GM13977 (cell line): ENCODE measurements around the gene KREMEN1.

Source experiments
- DNase-seq: peaks from one replicate; pipeline ENCODE4 v3.0.0; 2012; ENCODE audit warnings: low spot score
- in situ Hi-C: fragments of 300-500 bp; cut with MboI; formaldehyde crosslinking; loops from one replicate; pipeline ENCODE4 v1.12.0; 2022; ENCODE audit warnings: low sequenced_read_pairs, low pct_unique_long_range_greater_than_20kb, mixed read lengths, inconsistent platforms; ENCODE audit not compliant: unreplicated experiment
- TF ChIP-seq, protein P1 (sequence below): IDR thresholded peaks from 2 replicates; pipeline ENCODE4 v1.5.1; 2012; ENCODE audit warnings: mild to moderate bottlenecking, control low read depth; ENCODE audit not compliant: insufficient read depth; ENCODE audit errors: extremely low read depth, missing control alignments

The KREMEN1 gene

DNA sequence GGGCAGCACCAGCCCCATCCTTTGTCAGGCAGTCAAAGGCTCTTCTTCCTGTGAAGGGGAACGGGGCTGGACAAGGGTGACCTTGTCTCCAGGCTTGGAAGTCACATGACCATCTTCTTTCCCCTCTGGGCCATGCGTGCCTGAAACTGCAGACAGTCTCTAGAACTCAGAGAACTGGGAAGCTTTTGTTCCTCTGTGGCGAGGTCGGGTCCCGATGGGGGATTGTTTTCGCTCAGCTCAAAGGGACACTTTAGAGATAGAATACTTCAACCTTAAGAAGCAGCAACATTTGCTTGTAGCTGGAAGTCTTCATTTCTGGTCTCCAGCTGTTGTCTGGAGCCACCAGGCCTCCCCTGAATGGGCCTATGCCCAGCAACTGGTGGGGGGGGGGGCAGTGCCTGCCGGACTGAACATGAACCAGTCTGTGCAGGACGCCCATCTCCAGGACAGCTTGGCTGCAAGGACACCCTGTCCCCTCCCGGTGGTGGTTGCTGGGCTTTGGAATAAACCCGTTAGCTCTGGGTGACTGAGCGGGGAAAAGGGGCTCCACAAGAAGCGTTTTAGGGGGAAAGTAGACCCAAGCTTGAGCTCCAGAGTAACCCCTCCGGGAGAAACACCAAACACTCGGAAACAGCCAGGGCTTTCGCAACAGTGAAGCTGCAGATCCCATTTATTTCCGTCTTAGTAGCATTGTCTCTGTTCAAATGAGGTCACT is 77.2 kb downstream of the KREMEN1 start:
- DNase-seq = no peak
- TF ChIP-seq, protein P1, sequence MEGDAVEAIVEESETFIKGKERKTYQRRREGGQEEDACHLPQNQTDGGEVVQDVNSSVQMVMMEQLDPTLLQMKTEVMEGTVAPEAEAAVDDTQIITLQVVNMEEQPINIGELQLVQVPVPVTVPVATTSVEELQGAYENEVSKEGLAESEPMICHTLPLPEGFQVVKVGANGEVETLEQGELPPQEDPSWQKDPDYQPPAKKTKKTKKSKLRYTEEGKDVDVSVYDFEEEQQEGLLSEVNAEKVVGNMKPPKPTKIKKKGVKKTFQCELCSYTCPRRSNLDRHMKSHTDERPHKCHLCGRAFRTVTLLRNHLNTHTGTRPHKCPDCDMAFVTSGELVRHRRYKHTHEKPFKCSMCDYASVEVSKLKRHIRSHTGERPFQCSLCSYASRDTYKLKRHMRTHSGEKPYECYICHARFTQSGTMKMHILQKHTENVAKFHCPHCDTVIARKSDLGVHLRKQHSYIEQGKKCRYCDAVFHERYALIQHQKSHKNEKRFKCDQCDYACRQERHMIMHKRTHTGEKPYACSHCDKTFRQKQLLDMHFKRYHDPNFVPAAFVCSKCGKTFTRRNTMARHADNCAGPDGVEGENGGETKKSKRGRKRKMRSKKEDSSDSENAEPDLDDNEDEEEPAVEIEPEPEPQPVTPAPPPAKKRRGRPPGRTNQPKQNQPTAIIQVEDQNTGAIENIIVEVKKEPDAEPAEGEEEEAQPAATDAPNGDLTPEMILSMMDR = no peak
- in situ Hi-C loops = no loop called here

DNA sequence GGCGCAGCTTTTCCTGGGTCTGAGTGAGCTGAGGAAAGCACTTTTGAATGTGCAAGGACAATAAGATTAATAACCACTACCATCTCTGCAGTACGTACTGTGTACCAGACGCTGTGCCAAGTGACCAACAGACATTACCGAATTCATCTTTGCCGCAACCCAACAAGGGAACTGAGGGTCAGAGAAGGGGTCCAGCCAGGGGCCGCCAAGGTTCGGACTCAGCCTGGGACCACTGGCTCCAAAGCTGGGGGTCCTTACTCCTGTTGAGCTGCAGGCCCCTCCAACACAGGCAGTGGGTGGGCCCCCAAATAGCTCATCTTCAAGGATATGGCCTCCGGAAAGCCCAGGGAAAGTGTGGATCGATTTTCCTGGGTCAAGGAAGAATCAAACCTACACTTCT is 77.9 kb downstream of the KREMEN1 start:
- TF ChIP-seq, protein P1 = no peak
- DNase-seq = no peak
- in situ Hi-C loops = no loop called here

DNA sequence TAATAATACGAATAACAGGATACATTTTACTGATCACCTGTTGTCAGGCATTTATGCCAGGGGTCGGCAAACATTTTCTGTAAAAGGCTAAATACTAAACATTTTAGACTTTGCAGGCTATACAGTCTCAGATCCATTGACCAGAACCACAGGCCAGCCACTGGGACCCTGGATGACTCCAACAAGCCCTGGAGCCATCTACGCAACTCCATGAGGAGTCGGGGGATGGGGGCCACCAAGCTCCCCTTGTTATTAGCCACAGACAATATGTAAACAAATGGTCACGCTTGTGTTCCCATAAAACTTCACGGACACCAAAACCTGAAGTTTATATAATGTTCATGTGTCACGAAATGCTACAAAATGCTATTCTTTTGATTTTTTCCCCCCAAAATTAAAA is 78.5 kb downstream of the KREMEN1 start:
- TF ChIP-seq, protein P1 = no peak
- in situ Hi-C loops = no loop called here
- DNase-seq = no peak

DNA sequence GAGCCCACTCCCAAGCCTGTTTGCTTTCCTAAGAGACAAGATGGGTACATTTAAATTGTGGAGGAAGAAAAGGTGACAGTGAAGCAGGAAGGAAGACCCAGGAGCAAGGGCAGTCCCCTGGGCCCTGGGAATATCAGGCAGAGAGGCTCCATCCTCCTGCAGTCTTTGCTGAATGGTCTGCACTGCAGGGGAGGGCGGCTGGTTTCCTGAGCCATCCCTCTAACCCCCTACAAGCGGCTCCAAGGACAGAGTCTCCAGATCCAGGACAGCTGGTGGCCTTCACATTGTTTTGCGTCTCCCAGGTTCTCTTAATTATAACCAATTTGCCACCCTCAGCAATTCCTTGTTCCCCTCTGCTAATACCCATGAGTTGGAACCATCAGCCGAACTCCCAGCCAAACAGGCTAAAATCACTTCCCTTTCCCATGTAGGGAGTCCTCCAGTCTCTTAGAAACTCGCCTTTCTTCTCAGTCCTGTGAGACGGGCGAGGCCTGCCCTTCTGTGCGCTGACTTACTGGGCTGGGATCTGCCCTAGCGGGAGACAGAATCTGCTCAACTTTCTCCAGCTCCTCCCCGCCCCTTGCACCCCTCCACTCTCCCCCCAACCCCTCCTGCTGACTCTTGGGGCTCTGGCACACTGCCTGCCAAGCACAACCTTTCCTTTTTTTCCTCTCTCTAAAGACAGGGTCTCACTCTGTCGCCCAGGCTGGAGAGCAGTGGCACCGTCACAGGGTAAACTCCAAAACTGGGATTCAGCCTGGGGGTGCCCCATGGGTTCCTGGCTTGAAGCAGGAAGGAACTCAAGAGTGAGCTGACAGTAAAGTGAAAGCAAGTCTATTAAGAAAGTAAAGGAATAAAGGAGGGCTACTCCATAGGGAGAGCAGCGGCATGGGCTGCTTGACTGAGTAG is 79.5 kb downstream of the KREMEN1 start:
- in situ Hi-C loops = no loop called here
- DNase-seq = no peak
- TF ChIP-seq, protein P1 = no peak

DNA sequence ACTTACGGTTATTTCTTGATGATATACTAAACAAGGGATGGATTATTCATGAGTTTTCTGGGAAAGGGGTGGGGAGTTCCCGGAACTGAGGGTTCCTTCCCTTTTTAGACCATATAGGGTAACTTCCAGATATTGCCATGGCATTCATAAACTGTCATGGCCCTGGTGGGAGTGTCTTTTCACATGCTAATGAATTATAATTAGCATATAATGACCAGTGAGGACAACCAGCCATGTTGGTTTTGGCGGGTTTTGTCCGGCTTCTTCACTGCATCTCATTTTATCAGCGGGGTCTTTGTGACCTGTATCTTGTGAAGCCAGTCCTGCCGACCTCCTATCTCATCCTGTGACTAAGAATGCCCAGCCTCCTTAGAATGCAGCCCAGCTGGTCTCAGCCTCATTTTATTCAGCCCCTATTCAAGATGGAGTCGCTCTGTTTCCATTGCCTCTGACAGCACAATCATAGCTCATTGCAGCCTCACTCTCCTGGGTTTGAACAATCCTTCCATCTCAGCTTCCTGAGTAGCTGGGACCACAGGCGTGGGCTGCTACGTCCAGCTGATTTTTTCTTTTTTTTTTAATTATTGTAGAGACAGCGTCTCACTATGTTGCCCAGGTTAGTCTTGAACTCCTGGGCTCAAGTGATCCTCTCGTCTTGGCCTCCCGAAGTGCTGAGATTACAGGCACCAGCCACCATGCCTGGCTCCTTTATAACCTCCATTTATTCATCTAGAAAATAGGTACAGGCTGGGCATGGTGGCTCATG is 80.3 kb downstream of the KREMEN1 start:
- in situ Hi-C loops = no loop called here
- TF ChIP-seq, protein P1 = no peak
- no peak for DNase-seq

DNA sequence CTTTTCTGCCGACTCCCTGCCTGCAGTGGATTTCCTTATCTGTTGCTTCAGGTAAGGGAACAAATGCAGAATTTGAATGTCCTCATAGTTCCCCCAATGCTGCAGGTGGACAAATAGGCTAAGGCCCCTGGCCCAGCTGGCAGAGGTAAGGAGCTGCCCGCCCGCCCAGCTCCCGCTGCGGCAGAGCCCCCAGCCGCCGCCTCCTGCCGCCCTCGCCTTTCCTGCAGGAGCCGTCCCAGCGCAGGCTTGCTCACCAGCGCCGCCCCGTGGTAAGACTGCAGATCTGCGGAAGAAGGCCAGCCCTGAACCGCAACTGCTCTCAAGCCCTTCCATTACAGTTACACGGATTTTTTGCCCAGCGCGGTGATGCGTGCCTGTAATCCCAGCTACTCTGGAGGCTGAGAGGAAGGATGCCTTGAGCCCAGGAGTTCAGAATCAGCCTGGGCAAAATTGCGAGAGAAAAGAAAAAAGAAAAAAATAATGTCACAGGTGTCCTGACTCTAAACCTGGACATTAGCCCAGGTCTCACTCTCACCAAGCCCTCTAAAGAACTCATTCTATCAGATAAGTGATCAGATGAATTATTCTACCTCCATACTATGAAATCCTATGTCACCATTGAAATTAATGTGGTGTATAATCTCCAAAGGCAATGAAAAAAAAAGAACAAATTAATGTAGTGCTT is 81.7 kb downstream of the KREMEN1 start:
- peak; percentile 84 for DNase-seq
- TF ChIP-seq, protein P1 = peak; percentile 99
- in situ Hi-C loops = no loop called here
